ENCODE measurements around the gene CASP1. TPM values are rescaled to one million over a fixed set of nuclear protein-coding genes. Genes with fewer than 3 reads are reported as not detected.
"Not testable (repeated sequence)": the region's sequence is repeated elsewhere in the genome, so short reads cannot be mapped to it uniquely, and the experiment has no call there.

Gene CASP1
- 1 to 10 TPM; 1.1 to 7.8 (median 3.5) TPM for total RNA-seq

DNA sequence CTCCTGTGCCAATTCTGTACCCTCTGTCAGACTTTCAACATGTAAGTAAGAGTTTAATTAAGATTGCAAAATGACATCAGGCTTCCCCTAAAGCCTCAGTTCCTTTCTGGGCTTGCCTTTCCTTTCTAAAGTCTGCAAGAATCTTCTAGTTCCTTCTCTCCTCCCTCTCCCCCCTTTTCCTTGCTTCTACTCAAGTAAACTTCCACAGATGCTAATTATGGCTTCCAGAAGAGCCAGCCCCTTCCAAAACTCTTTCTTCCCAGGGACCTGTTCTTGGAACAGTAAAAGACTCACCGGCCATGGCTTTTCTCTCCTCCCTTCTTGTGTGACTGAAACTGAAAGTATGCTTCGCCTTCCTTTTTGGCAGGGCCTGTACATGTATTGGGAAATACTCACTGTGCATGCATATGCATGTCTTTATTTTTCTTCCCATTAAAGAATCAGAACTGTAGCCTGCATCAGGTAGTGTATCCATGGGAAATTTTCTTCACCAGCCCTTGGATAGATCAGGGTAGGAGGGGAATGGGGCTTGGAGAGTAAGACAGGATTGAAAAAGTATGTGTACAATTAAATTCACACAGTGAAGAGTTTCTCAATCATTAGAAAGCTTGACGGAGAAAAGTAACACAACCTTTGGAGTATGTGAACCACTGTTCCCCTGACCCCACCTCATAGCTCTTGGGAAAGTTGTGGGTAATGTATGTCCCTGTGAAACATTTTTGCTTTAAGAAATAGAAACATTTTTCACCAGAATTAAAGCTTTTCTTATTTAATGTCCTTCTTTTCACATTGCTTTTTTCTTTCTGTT, at the start of gene CASP1:
CASP1 (minus strand) TSS at position 332 of the 808 bp plus-strand sequence; CDS start at position 301, 31 bp downstream.
- Histone ChIP-seq H3K27ac (peak within 1 kb of the TSS; percentile 56 to 66 (median 60)), H3K4me3 (peak within 1 kb of the TSS; percentile 30 to 49 (median 46)), H3K9me3 (no peaks in the 10 kb centered on the region), H3K27me3 (no peaks in the 10 kb centered on the region), H3K36me3 (no peaks in the 10 kb centered on the region), H3K4me1 (peaks cover 0 to 7% of the 10 kb centered on the region in 2 donors)
- in situ Hi-C loops (cut with MboI; ENCODE audit: low sequenced_read_pairs in 4 of 4), result no loop called here
- TF ChIP-seq, protein P1, sequence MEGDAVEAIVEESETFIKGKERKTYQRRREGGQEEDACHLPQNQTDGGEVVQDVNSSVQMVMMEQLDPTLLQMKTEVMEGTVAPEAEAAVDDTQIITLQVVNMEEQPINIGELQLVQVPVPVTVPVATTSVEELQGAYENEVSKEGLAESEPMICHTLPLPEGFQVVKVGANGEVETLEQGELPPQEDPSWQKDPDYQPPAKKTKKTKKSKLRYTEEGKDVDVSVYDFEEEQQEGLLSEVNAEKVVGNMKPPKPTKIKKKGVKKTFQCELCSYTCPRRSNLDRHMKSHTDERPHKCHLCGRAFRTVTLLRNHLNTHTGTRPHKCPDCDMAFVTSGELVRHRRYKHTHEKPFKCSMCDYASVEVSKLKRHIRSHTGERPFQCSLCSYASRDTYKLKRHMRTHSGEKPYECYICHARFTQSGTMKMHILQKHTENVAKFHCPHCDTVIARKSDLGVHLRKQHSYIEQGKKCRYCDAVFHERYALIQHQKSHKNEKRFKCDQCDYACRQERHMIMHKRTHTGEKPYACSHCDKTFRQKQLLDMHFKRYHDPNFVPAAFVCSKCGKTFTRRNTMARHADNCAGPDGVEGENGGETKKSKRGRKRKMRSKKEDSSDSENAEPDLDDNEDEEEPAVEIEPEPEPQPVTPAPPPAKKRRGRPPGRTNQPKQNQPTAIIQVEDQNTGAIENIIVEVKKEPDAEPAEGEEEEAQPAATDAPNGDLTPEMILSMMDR (IDR thresholded peaks at IDR 0.05 in 4 of 5, conservative IDR thresholded peaks at IDR 0.05 in 1 of 5), result no peak
- peak in 1 of 2 donors; percentile 26 for TF ChIP-seq POLR2A (IDR thresholded peaks at IDR 0.05)
- intact Hi-C loops (cut with DNase I; ENCODE audit: low total_unique reads), result no loop called here
- peak; percentile 85 to 87 for ATAC-seq
- no peak for DNase-seq

DNA sequence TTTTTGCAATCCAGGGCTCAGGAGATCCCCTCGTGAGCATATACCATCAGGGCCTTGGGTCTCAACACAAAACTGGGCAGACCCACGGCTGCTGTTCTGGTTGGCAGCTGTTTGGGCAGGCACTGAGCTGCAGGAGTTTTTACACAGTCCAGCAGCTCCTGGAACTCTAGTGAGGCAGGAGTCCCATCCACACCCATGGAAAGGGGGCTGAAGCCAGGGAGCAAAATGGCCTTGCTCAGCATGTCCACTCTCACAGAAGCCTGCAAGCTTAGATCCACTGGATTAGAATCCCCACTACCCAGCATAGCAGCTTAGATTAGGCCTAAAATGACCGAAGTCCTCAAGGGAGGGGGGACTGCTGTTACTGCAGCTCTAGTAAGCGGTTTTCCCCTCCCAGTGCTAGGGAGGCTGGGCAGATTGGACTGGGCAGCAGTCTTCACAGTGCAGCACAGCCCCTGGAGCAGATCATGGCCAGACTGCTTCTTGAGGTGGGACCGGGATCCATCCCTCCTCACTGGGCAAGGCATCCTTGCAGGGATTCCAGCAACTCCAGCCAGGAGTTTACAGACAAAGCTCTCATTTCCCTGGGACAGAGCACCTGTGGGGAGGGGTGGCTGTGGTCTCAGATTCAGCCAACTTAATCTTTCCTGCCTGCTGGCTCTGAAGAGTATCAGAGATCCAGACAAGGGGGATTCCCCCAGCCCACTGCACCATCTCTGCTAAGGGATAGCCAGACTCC, 46.6 kb upstream of the CASP1 start:
- DNase-seq, result no peak
- no peaks in the 10 kb centered on the region for H3K27me3 ChIP-seq
- in situ Hi-C loops (cut with MboI; ENCODE audit: low sequenced_read_pairs in 4 of 4), result no loop called here

DNA sequence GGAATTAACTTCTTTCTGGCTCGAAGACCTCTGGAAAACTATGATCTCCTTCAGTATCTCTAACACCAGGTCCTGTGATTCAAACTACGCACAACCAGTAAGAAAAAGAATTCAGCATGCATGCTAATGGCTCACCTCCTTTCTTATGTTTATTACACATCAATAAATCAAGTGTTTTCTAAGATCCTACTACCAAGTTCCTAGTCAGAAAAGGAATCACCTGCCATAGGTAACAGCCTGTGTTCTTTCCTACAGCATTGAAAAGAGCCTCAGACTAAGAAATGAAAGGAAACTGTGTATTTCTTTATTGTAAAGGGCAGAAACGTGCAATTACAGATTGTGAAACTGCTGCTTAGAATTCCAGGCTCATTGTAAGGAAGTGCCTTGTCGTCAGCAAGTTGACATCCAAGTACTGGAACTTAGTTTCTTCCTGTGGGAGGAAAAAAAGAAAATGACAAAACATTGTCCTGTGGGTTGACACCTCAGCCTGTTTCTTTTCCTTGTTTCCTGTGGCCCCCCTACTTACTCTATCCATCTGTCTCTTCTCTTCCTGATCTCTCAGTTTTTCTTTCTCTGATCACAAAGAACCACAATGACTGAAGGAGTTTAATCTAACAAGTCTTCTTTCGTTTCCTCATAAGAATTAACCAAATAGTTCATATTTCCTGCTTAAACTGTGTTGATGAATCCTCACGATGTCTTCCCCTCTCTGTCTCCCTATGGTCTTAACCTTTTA, 45.4 kb upstream of the CASP1 start:
- H3K27ac ChIP-seq; H3K4me3 ChIP-seq; H3K36me3 ChIP-seq; ATAC-seq; DNase-seq; H3K9me3 ChIP-seq; intact Hi-C loops (cut with DNase I; ENCODE audit: low total_unique reads); in situ Hi-C loops (cut with MboI; ENCODE audit: low sequenced_read_pairs in 4 of 4); H3K27me3 ChIP-seq: not testable (repeated sequence)
- peaks cover 8 to 10% of the 10 kb centered on the region in 2 donors for H3K4me1 ChIP-seq

More for the DNA sequence above, 46.6 kb upstream of the CASP1 start:
- TF ChIP-seq POLR2A (IDR thresholded peaks at IDR 0.05), result no peak
- TF ChIP-seq, protein P1 (IDR thresholded peaks at IDR 0.05 in 4 of 5, conservative IDR thresholded peaks at IDR 0.05 in 1 of 5), result no peak
- no peaks in the 10 kb centered on the region for H3K9me3 ChIP-seq
- H3K4me1 ChIP-seq, result peaks cover 5 to 10% of the 10 kb centered on the region in 2 donors
- H3K4me3 ChIP-seq, result no peak overlapping the region
- no peaks in the 10 kb centered on the region for H3K36me3 ChIP-seq
- no peak for ATAC-seq
- intact Hi-C loops (cut with DNase I; ENCODE audit: low total_unique reads), result no loop called here
- H3K27ac ChIP-seq, result no peak overlapping the region

DNA sequence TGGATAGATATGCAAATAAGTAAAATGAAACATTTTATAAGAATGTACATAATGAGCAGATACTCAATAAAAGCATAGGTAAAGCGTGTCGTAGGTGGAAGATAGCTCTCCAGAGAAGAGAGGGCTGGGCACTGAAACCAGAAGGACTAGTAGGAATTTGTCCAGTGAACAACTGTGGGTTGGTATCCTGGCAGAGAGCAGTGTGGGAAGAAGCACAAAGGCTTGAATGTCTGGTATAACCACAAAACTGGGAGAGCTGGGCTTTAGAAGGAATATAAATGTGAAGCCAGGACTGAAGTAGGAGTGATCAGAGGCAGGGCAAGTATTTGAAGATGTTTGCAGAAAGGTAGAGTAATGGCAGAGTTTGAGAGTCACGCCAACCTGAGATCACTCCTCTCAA, 43.3 kb upstream of the CASP1 start:
- intact Hi-C loops (cut with DNase I; ENCODE audit: low total_unique reads) (loop anchor here (5.0 kb wide), 1 partner anchor 169 kb away; no protein-coding TSS in a partner anchor), in situ Hi-C loops (cut with MboI; ENCODE audit: low sequenced_read_pairs in 4 of 4) (no loop called here)
- no peak for TF ChIP-seq POLR2A (IDR thresholded peaks at IDR 0.05)
- TF ChIP-seq, protein P1 (IDR thresholded peaks at IDR 0.05 in 4 of 5, conservative IDR thresholded peaks at IDR 0.05 in 1 of 5), result no peak
- ATAC-seq (peak in 1 of 2 donors; percentile 23), DNase-seq (no peak)
- Histone ChIP-seq H3K4me3 (no peak overlapping the region), H3K9me3 (no peaks in the 10 kb centered on the region), H3K27me3 (no peaks in the 10 kb centered on the region), H3K4me1 (peaks cover 8 to 10% of the 10 kb centered on the region in 2 donors), H3K27ac (no peak overlapping the region), H3K36me3 (no peaks in the 10 kb centered on the region)

DNA sequence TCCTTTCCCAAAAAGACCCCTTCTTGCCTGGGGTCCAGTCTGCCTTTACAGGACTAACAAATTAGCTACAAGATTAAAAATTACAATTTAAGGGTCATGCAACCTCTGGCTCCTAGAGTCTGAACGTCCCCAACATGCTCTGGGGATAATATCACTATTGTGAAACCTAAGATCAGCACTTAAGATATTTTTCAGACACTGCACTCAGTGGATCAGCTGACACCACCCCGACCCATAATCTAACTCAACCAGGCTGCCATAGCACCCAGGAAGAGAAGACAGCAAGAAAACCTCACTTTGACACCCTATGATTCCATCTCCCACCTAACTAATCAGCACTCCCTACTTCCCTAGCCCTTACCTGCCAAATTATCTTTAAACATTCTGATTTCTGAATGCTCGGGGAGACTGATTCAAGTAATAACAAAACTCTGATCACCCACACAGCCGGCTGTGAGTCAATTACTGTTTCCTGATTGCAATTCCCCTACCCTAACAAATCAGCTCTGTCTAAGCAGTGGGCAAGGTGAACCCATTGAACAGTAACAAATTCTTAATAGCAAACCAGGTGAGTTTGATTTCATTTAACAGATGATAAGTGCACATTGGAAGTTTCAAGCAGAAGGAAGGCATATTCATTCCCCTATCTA, 42.3 kb upstream of the CASP1 start:
- intact Hi-C loops (cut with DNase I; ENCODE audit: low total_unique reads), result loop anchor here (5.0 kb wide), 1 partner anchor 170 kb away; no protein-coding TSS in a partner anchor
- peaks cover 8 to 10% of the 10 kb centered on the region in 2 donors for H3K4me1 ChIP-seq

More for the DNA sequence above, 42.3 kb upstream of the CASP1 start:
- DNase-seq; in situ Hi-C loops (cut with MboI; ENCODE audit: low sequenced_read_pairs in 4 of 4); H3K27me3 ChIP-seq; H3K9me3 ChIP-seq; H3K36me3 ChIP-seq; H3K27ac ChIP-seq; H3K4me3 ChIP-seq: not testable (repeated sequence)
- peak in 1 of 2 donors; percentile 5 for ATAC-seq
